Breast epithelium (tissue), 3 donors: ENCODE data around the gene SH3GL3.

Experiments
- CTCF ChIP-seq, 3 donors: fragments of 450-650 bp; IDR thresholded peaks; one replicate each; pipeline ENCODE4 v1.5.1; 2016 to 2017; ENCODE audit warnings: antibody characterized with exemption in 3 of 3, mild to moderate bottlenecking in 3 of 3, moderate library complexity in 3 of 3
- POLR2A ChIP-seq: fragments of 450-650 bp; IDR thresholded peaks from one replicate; pipeline ENCODE4 v1.6.1; 2016; ENCODE audit warnings: antibody characterized with exemption, mild to moderate bottlenecking, moderate library complexity

- TF ChIP-seq POLR2A (no peak), CTCF (IDR thresholded peaks at IDR 0.05) (no peak)
Measured at GRCh38 chr15:83435202-83435601, 11.9 kb upstream of the SH3GL3 start.
